Ectodermal cell (in vitro differentiated cells): ENCODE data around the gene ZNF532.

Source experiments
- H3K27ac ChIP-seq: 2 replicates; pipeline ENCODE4 v1.7.0; 2013; ENCODE audit warnings: mild to moderate bottlenecking, low read depth, low read length; ENCODE audit not compliant: insufficient read depth, poor library complexity, severe bottlenecking
- H3K27me3 ChIP-seq: 2 replicates; pipeline ENCODE4 v1.7.0; 2013; ENCODE audit warnings: mild to moderate bottlenecking, low read length; ENCODE audit not compliant: insufficient read depth, control insufficient read depth, poor library complexity, severe bottlenecking
- H3K36me3 ChIP-seq: one replicate; pipeline ENCODE4 v1.7.0; 2013; ENCODE audit warnings: low read length; ENCODE audit not compliant: control insufficient read depth, insufficient read depth
- H3K4me1 ChIP-seq: one replicate; pipeline ENCODE4 v1.7.0; 2013; ENCODE audit warnings: low read length; ENCODE audit not compliant: control insufficient read depth, insufficient read depth
- H3K4me3 ChIP-seq: 2 replicates; pipeline ENCODE4 v1.7.0; 2013; ENCODE audit warnings: low read depth, low read length, control low read depth; ENCODE audit not compliant: insufficient read depth
- H3K9me3 ChIP-seq: 2 replicates; pipeline ENCODE4 v1.7.0; 2013; ENCODE audit warnings: mild to moderate bottlenecking, low read length, moderate library complexity; ENCODE audit not compliant: control insufficient read depth
- WGBS, 2 experiments: methylation state at CpG; one replicate each; pipeline ENCODE4 v1.1.7; 2013; ENCODE audit warnings: missing lambda C conversion rate in 2 of 2; 5-methylcytosine and 5-hydroxymethylcytosine counted together

The ZNF532 gene

GRCh38 chr18:58868440-58868839 lies 3.8 kb downstream of the ZNF532 start:
- Histone ChIP-seq H3K4me1 (peaks cover 33% of the 10 kb centered on the region), H3K36me3 (peaks cover 40% of the 10 kb centered on the region), H3K27ac (no peak overlapping the region), H3K27me3 (no peaks in the 10 kb centered on the region), H3K9me3 (no peaks in the 10 kb centered on the region), H3K4me3 (no peak overlapping the region)
- 79 to 80% methylated on average over 6 of the region's 6 CpGs for WGBS, 2 experiments

- no peak overlapping the region for H3K27ac ChIP-seq
- H3K4me1 ChIP-seq = peaks cover 29% of the 10 kb centered on the region
- no peaks in the 10 kb centered on the region for H3K27me3 ChIP-seq
- peaks cover 49% of the 10 kb centered on the region for H3K36me3 ChIP-seq
- WGBS, 2 experiments = 89 to 92% methylated on average over 5 of the region's 5 CpGs
- H3K9me3 ChIP-seq = no peaks in the 10 kb centered on the region
- H3K4me3 ChIP-seq = no peak overlapping the region
These were observed 5.5 kb downstream of the ZNF532 start for GRCh38 chr18:58870130-58870529.

GRCh38 chr18:58870621-58871020 lies 5.9 kb downstream of the ZNF532 start:
- 95 to 96% methylated on average over 2 of the region's 2 CpGs for WGBS, 2 experiments
- Histone ChIP-seq H3K27me3 (no peaks in the 10 kb centered on the region), H3K36me3 (peaks cover 54% of the 10 kb centered on the region), H3K4me3 (no peak overlapping the region), H3K4me1 (peaks cover 24% of the 10 kb centered on the region), H3K27ac (no peak overlapping the region), H3K9me3 (no peaks in the 10 kb centered on the region)

- peaks cover 54% of the 10 kb centered on the region for H3K36me3 ChIP-seq
- 96 to 97% methylated on average over 8 to 9 of the region's 10 CpGs for WGBS, 2 experiments
- no peaks in the 10 kb centered on the region for H3K9me3 ChIP-seq
- no peak overlapping the region for H3K4me3 ChIP-seq
- H3K27me3 ChIP-seq = no peaks in the 10 kb centered on the region
- H3K27ac ChIP-seq = no peak overlapping the region
- peaks cover 13% of the 10 kb centered on the region for H3K4me1 ChIP-seq
These were observed 7.1 kb downstream of the ZNF532 start for GRCh38 chr18:58871514-58872420.

GRCh38 chr18:58878640-58879039 lies 14.0 kb downstream of the ZNF532 start:
- no peaks in the 10 kb centered on the region for H3K27me3 ChIP-seq
- H3K27ac ChIP-seq = no peak overlapping the region
- H3K9me3 ChIP-seq = no peaks in the 10 kb centered on the region
- H3K36me3 ChIP-seq = peaks cover 41% of the 10 kb centered on the region
- 96 to 97% methylated on average over 3 of the region's 3 CpGs for WGBS, 2 experiments
- no peaks in the 10 kb centered on the region for H3K4me1 ChIP-seq
- no peak overlapping the region for H3K4me3 ChIP-seq

GRCh38 chr18:58881477-58881876 lies 16.8 kb downstream of the ZNF532 start:
- no peaks in the 10 kb centered on the region for H3K27me3 ChIP-seq
- peaks cover 32% of the 10 kb centered on the region for H3K36me3 ChIP-seq
- H3K4me1 ChIP-seq = no peaks in the 10 kb centered on the region
- H3K27ac ChIP-seq = no peak overlapping the region
- no peaks in the 10 kb centered on the region for H3K9me3 ChIP-seq
- 88 to 90% methylated on average over 2 of the region's 2 CpGs for WGBS, 2 experiments
- H3K4me3 ChIP-seq = no peak overlapping the region

- no peak overlapping the region for H3K27ac ChIP-seq
- H3K27me3 ChIP-seq = no peaks in the 10 kb centered on the region
- no peaks in the 10 kb centered on the region for H3K9me3 ChIP-seq
- WGBS, 2 experiments = 89 to 93% methylated on average over 4 of the region's 4 CpGs
- no peaks in the 10 kb centered on the region for H3K4me1 ChIP-seq
- H3K36me3 ChIP-seq = peaks cover 30% of the 10 kb centered on the region
- H3K4me3 ChIP-seq = no peak overlapping the region
These were observed 17.4 kb downstream of the ZNF532 start for GRCh38 chr18:58882044-58882443.

- Histone ChIP-seq H3K27ac (no peak overlapping the region), H3K9me3 (no peaks in the 10 kb centered on the region), H3K4me3 (no peak overlapping the region), H3K4me1 (no peaks in the 10 kb centered on the region), H3K27me3 (no peaks in the 10 kb centered on the region), H3K36me3 (peaks cover 23% of the 10 kb centered on the region)
- 75 to 96% methylated on average over 1 of the region's 1 CpG for WGBS, 2 experiments
These were observed 18.0 kb downstream of the ZNF532 start for GRCh38 chr18:58882686-58883085.

- no peak overlapping the region for H3K4me3 ChIP-seq
- 90 to 97% methylated on average over 4 to 5 of the region's 5 CpGs for WGBS, 2 experiments
- H3K9me3 ChIP-seq = no peaks in the 10 kb centered on the region
- no peaks in the 10 kb centered on the region for H3K4me1 ChIP-seq
- no peak overlapping the region for H3K27ac ChIP-seq
- no peaks in the 10 kb centered on the region for H3K27me3 ChIP-seq
- peaks cover 10% of the 10 kb centered on the region for H3K36me3 ChIP-seq
These were observed 20.0 kb downstream of the ZNF532 start for GRCh38 chr18:58884680-58885079.

- Histone ChIP-seq H3K36me3 (peaks cover 10% of the 10 kb centered on the region), H3K9me3 (no peaks in the 10 kb centered on the region), H3K4me1 (no peaks in the 10 kb centered on the region), H3K27ac (no peak overlapping the region), H3K27me3 (no peaks in the 10 kb centered on the region), H3K4me3 (no peak overlapping the region)
- 92 to 97% methylated on average over 3 of the region's 3 CpGs for WGBS, 2 experiments
These were observed 21.8 kb downstream of the ZNF532 start for GRCh38 chr18:58886431-58886830.
